Neural cell (in vitro differentiated cells): ENCODE measurements around the gene PBX1. TPM values are rescaled to one million over a fixed set of nuclear protein-coding genes. Genes with fewer than 3 reads are reported as not detected.

Experiments
- H2AFZ ChIP-seq: fragments of 200-600, 300-800 bp; sonication (generic), shearing (Covaris generic); 2 replicates; pipeline ENCODE4 v1.6.0; 2014; ENCODE audit warnings: low read depth, mild to moderate bottlenecking, antibody characterized with exemption, low read length, moderate library complexity
- H3F3A ChIP-seq: fragments of 200-600 bp; shearing (Covaris generic); 2 replicates; pipeline ENCODE4 v1.6.1; 2016; ENCODE audit warnings: mild to moderate bottlenecking, moderate library complexity, mixed read lengths, antibody characterized with exemption, low read length; ENCODE audit not compliant: insufficient read depth, poor library complexity, severe bottlenecking
- H3K27ac ChIP-seq: fragments of 200-600, 300-800 bp; sonication (generic), shearing (Covaris generic); 2 replicates; pipeline ENCODE4 v1.5.1; 2014; ENCODE audit warnings: mild to moderate bottlenecking, low read length, moderate library complexity
- H3K27me3 ChIP-seq: fragments of 300-800, 200-600 bp; sonication (generic), shearing (Covaris generic); 2 replicates; pipeline ENCODE4 v1.6.0; 2014; ENCODE audit warnings: mild to moderate bottlenecking, low read depth, low read length, moderate library complexity; ENCODE audit not compliant: insufficient read depth
- H3K36me3 ChIP-seq: fragments of 300-800, 200-600 bp; sonication (generic), shearing (Covaris generic); 2 replicates; pipeline ENCODE4 v1.5.1; 2014; ENCODE audit warnings: mild to moderate bottlenecking, antibody characterized with exemption, low read length, moderate library complexity; ENCODE audit not compliant: insufficient read depth
- H3K4me2 ChIP-seq: fragments of 300-800, 200-600 bp; sonication (generic), shearing (Covaris generic); 2 replicates; pipeline ENCODE4 v1.6.0; 2014; ENCODE audit warnings: mild to moderate bottlenecking, low read length
- H3K4me3 ChIP-seq: fragments of 300-800, 200-600 bp; sonication (generic), shearing (Covaris generic); 2 replicates; pipeline ENCODE4 v1.5.1; 2014; ENCODE audit warnings: mild to moderate bottlenecking, low read length, moderate library complexity
- H3K79me2 ChIP-seq: fragments of 200-600 bp; shearing (Covaris generic); replicated peaks from 2 replicates; pipeline ENCODE4 v1.6.0; 2014; ENCODE audit warnings: mild to moderate bottlenecking, low read length, moderate library complexity; ENCODE audit not compliant: insufficient read depth
- H3K9ac ChIP-seq: fragments of 300-800, 200-600 bp; sonication (generic), shearing (Covaris generic); 2 replicates; pipeline ENCODE4 v1.6.1; 2016; ENCODE audit warnings: mild to moderate bottlenecking, low read length, mixed read lengths
- H3K9me2 ChIP-seq: fragments of 200-600 bp; shearing (Covaris generic); 2 replicates; pipeline ENCODE4 v1.6.1; 2016; ENCODE audit warnings: mild to moderate bottlenecking, low read length, mixed read lengths; ENCODE audit not compliant: insufficient read depth
- H3K9me3 ChIP-seq: fragments of 200-600, 300-800 bp; sonication (generic), shearing (Covaris generic); 2 replicates; pipeline ENCODE4 v1.6.1; 2016; ENCODE audit warnings: mild to moderate bottlenecking, mixed run types, low read length, moderate library complexity, mixed read lengths
- H4K20me1 ChIP-seq: fragments of 200-600 bp; shearing (Covaris generic); 2 replicates; pipeline ENCODE4 v1.6.1; 2016; ENCODE audit warnings: mild to moderate bottlenecking, mixed run types; ENCODE audit not compliant: insufficient read depth
- EP300 ChIP-seq: fragments of 450-650 bp; conservative IDR thresholded peaks from 2 replicates; pipeline ENCODE4 v1.6.1; 2014; ENCODE audit warnings: antibody characterized with exemption, mild to moderate bottlenecking, moderate library complexity; ENCODE audit not compliant: poor library complexity, severe bottlenecking
- EZH2 ChIP-seq: fragments of 200-600, 300-800 bp; shearing (Covaris generic), sonication (generic); IDR thresholded peaks from 2 replicates; pipeline ENCODE4 v1.6.1; 2014; ENCODE audit warnings: antibody characterized with exemption, low read length, borderline replicate concordance, mild to moderate bottlenecking; ENCODE audit not compliant: insufficient read depth, poor library complexity, severe bottlenecking
- MXI1 ChIP-seq: fragments of 450-650 bp; conservative IDR thresholded peaks from 2 replicates; pipeline ENCODE4 v1.6.1; 2014; ENCODE audit warnings: antibody characterized with exemption, mild to moderate bottlenecking; ENCODE audit not compliant: poor library complexity, severe bottlenecking
- POLR2AphosphoS5 ChIP-seq: IDR thresholded peaks from 2 replicates; pipeline ENCODE4 v1.6.1; 2012
- RAD21 ChIP-seq: fragments of 450-650 bp; conservative IDR thresholded peaks from 2 replicates; pipeline ENCODE4 v1.6.1; 2014; ENCODE audit warnings: antibody characterized with exemption, mild to moderate bottlenecking, moderate library complexity
- SMC3 ChIP-seq: fragments of 450-650 bp; conservative IDR thresholded peaks from 2 replicates; pipeline ENCODE4 v1.6.1; 2014; ENCODE audit warnings: antibody characterized with exemption, mild to moderate bottlenecking, moderate library complexity; ENCODE audit not compliant: poor library complexity
- TAF1 ChIP-seq: IDR thresholded peaks from 2 replicates; pipeline ENCODE4 v1.6.1; 2012; ENCODE audit warnings: low read depth
- polyA plus RNA-seq: library from polyadenylated mRNA; depleted of rRNA; stranded (reverse); fragments of >200 nt; gene quantifications from 2 replicates; pipeline ENCODE4 v1.2.3, GENCODE V29; 2014
- TF ChIP-seq, protein P1 (sequence below): fragments of 450-650 bp; IDR thresholded peaks from 2 replicates; pipeline ENCODE4 v1.5.1; 2014; ENCODE audit warnings: antibody characterized with exemption, mild to moderate bottlenecking, moderate library complexity; ENCODE audit not compliant: poor library complexity, severe bottlenecking
- TF ChIP-seq, protein P2 (sequence below): IDR thresholded peaks from 2 replicates; pipeline ENCODE4 v1.6.1; 2012; ENCODE audit warnings: borderline replicate concordance

The PBX1 gene
- polyA plus RNA-seq, 1 donor from 2014 or later, result 42.4 TPM

DNA sequence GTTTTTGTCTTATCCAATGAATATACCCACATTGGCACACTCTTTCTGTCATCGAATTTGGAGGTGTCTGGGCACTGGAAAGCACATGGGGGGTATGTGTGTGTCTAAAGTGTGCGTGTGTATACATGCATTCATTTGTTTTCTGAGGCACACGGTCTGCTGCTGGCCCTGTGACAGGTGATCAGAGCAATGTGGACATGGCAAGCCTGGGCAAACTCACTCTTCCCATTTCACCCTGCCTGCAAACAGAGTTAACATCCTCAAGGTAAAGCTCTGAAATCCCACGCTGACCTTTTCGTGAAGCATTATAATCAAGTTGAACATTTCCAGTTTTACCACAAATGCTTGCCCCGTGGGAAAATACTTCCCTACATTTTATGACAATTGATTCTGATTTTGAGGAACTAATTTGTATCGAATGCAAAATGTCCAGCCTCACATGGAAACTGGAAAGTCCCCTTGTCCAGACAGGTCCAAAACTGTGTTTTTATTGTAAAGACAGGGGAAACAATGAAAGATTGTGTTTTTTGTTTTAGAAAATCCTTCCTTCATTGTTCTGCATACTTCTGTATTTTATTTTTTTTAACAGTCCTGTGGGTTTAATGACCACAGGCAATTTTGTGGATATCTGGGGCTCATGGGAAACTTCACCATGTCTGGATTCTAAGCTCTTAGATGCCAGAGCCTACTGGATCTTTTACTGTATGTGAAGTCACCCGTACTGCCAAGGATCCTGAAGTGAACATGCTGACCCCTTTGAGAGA lies 160.9 kb downstream of the PBX1 start:
- H3K4me2 ChIP-seq, result no peak overlapping the region
- H3K9me2 ChIP-seq, result no peaks in the 10 kb centered on the region
- H4K20me1 ChIP-seq, result no peaks in the 10 kb centered on the region
- no peak overlapping the region for H3K9ac ChIP-seq
- no peak overlapping the region for H2AFZ ChIP-seq
- peaks cover 3% of the 10 kb centered on the region for H3K36me3 ChIP-seq
- H3K4me3 ChIP-seq, result no peak overlapping the region
- peaks cover 89% of the 10 kb centered on the region for H3K79me2 ChIP-seq
- no peak for TF ChIP-seq SMC3
- TF ChIP-seq, protein P1, sequence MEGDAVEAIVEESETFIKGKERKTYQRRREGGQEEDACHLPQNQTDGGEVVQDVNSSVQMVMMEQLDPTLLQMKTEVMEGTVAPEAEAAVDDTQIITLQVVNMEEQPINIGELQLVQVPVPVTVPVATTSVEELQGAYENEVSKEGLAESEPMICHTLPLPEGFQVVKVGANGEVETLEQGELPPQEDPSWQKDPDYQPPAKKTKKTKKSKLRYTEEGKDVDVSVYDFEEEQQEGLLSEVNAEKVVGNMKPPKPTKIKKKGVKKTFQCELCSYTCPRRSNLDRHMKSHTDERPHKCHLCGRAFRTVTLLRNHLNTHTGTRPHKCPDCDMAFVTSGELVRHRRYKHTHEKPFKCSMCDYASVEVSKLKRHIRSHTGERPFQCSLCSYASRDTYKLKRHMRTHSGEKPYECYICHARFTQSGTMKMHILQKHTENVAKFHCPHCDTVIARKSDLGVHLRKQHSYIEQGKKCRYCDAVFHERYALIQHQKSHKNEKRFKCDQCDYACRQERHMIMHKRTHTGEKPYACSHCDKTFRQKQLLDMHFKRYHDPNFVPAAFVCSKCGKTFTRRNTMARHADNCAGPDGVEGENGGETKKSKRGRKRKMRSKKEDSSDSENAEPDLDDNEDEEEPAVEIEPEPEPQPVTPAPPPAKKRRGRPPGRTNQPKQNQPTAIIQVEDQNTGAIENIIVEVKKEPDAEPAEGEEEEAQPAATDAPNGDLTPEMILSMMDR, result no peak
- TF ChIP-seq MXI1, result no peak
- no peak for TF ChIP-seq POLR2AphosphoS5
- TF ChIP-seq TAF1, result no peak
- TF ChIP-seq EZH2, result no peak
- TF ChIP-seq RAD21, result no peak
- TF ChIP-seq EP300, result no peak
- TF ChIP-seq, protein P2, sequence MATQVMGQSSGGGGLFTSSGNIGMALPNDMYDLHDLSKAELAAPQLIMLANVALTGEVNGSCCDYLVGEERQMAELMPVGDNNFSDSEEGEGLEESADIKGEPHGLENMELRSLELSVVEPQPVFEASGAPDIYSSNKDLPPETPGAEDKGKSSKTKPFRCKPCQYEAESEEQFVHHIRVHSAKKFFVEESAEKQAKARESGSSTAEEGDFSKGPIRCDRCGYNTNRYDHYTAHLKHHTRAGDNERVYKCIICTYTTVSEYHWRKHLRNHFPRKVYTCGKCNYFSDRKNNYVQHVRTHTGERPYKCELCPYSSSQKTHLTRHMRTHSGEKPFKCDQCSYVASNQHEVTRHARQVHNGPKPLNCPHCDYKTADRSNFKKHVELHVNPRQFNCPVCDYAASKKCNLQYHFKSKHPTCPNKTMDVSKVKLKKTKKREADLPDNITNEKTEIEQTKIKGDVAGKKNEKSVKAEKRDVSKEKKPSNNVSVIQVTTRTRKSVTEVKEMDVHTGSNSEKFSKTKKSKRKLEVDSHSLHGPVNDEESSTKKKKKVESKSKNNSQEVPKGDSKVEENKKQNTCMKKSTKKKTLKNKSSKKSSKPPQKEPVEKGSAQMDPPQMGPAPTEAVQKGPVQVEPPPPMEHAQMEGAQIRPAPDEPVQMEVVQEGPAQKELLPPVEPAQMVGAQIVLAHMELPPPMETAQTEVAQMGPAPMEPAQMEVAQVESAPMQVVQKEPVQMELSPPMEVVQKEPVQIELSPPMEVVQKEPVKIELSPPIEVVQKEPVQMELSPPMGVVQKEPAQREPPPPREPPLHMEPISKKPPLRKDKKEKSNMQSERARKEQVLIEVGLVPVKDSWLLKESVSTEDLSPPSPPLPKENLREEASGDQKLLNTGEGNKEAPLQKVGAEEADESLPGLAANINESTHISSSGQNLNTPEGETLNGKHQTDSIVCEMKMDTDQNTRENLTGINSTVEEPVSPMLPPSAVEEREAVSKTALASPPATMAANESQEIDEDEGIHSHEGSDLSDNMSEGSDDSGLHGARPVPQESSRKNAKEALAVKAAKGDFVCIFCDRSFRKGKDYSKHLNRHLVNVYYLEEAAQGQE, result no peak
- H3K9me3 ChIP-seq, result no peaks in the 10 kb centered on the region
- H3K27ac ChIP-seq, result no peak overlapping the region
- H3K27me3 ChIP-seq, result no peaks in the 10 kb centered on the region
- H3F3A ChIP-seq, result no peaks in the 10 kb centered on the region

DNA sequence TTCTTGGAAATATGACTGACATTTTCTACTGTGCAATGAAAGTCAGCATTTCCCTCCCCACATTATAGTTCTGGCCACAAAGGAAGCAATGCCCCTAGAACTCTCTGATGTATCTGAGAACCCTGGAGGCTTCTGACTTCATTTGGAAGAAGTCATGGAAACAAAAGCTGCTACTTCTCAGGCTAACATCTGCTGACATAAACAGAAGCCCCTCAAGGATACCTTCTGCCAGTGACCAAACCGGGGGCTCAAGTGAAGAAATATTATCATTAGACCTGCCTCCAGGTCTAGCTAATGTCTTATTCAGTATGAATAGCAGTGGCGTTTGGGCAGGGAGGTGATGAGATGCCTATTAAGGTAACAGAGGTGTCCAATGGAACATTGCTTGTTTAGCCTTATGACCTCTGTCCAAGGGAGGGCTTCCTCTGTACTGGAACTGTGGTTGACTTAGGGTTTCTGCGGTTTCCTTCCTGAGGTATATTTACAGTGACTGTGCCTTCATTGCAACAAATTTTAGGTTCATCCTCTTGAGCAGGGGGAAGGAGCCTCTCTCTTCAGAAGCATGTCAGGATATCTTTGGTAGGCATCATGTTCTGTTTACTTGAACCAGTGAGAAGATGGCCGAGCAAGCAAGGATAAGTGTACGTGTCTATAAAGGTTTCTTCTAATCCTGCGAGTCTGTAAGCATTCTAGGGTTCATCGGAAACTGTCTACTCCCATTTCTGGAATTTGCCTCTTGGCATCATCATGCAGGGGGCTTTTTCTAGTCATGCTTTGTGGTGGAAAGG lies 161.7 kb downstream of the PBX1 start:
- no peaks in the 10 kb centered on the region for H3F3A ChIP-seq
- H3K4me2 ChIP-seq, result no peak overlapping the region
- no peaks in the 10 kb centered on the region for H3K27me3 ChIP-seq
- TF ChIP-seq EZH2 (no peak), MXI1 (no peak), TAF1 (no peak), POLR2AphosphoS5 (no peak), SMC3 (no peak), RAD21 (no peak), EP300 (no peak)
- TF ChIP-seq, protein P1, result no peak
- TF ChIP-seq, protein P2, result no peak
- H2AFZ ChIP-seq, result no peak overlapping the region
- H3K27ac ChIP-seq, result no peak overlapping the region
- H3K79me2 ChIP-seq, result peaks cover 82% of the 10 kb centered on the region
- no peaks in the 10 kb centered on the region for H3K9me3 ChIP-seq
- H3K36me3 ChIP-seq, result peaks cover 3% of the 10 kb centered on the region
- no peak overlapping the region for H3K9ac ChIP-seq
- H4K20me1 ChIP-seq, result no peaks in the 10 kb centered on the region
- no peaks in the 10 kb centered on the region for H3K9me2 ChIP-seq
- H3K4me3 ChIP-seq, result no peak overlapping the region
